Tibial artery (tissue), 4 donors: ENCODE measurements around the gene RNF145.

Source experiments
- DNase-seq, 2 donors: peaks; one replicate each; pipeline ENCODE4 v3.0.0-alpha.2; 2019
- H3K27ac ChIP-seq, 2 donors: fragments of 200-600 bp; sonication (generic) in 1 of 2; 1 replicate in 1 of 2; 2 replicates in 1 of 2; pipeline ENCODE4 v1.5.1; 2018 to 2019; ENCODE audit warnings: mild to moderate bottlenecking in 1 of 2
- H3K27me3 ChIP-seq, 2 donors: fragments of 200-600 bp; sonication (generic) in 1 of 2; one replicate each; pipeline versions ENCODE4 v1.5.1 to v1.6.0; 2016 to 2019
- H3K36me3 ChIP-seq, 3 donors: fragments of 200-600 bp; sonication (generic) in 2 of 3; one replicate each; pipeline ENCODE4 v1.5.1; 2016 to 2019; ENCODE audit warnings: mild to moderate bottlenecking in 2 of 3
- H3K4me1 ChIP-seq, 4 donors: fragments of 200-600 bp; sonication (generic) in 2 of 4; 1 replicate in 3 of 4; 2 replicates in 1 of 4; pipeline ENCODE4 v1.5.1; 2016 to 2019
- H3K4me3 ChIP-seq, 2 donors: fragments of 200-600 bp; sonication (generic) in 1 of 2; 1 replicate in 1 of 2; 2 replicates in 1 of 2; pipeline ENCODE4 v1.5.1; 2018 to 2019; ENCODE audit warnings: mild to moderate bottlenecking in 2 of 2
- H3K9me3 ChIP-seq, 3 donors: fragments of 200-600 bp; sonication (generic) in 1 of 3; one replicate each; pipeline ENCODE4 v1.5.1; 2016 to 2019
- intact Hi-C: fragments of 100-400 bp; cut with DNase I; formaldehyde crosslinking; loops from one replicate; pipeline ENCODE4 v1.15.0; 2023; ENCODE audit warnings: low total_unique reads
- TF ChIP-seq, protein P1 (sequence below), 2 experiments: fragments of 200-600 bp in 1 of 2; fragments of 450-650 bp in 1 of 2; IDR thresholded peaks; one replicate each; pipeline ENCODE4 v1.5.1; 2017 to 2019; ENCODE audit warnings: antibody characterized with exemption in 2 of 2, mild to moderate bottlenecking in 1 of 2, moderate library complexity in 1 of 2

The RNF145 gene

DNA sequence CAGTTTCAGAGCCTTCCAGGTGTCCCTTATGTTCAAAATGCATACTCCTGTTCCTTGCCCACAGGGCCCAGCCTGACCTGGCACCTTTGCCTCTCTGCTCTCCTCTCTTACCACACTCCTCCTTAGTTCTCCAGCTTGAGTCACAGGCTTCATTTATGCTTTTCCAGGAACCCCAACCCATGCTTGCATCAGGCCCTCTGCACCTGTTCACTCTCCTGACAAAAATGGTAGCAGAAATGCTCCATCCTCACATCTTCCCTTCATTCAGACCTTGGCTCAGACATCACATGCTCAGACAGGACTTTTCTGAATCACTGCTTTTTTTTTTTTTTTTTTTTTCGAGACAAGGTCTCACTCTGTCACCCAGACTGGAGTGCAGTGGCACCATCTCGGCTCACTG is 15.1 kb upstream of the RNF145 start:
- Histone ChIP-seq H3K27me3 (no peaks in the 10 kb centered on the region), H3K9me3 (no peaks in the 10 kb centered on the region), H3K36me3 (no peaks in the 10 kb centered on the region), H3K4me1 (no peaks in the 10 kb centered on the region), H3K4me3 (no peak overlapping the region), H3K27ac (no peak overlapping the region)
- TF ChIP-seq, protein P1, sequence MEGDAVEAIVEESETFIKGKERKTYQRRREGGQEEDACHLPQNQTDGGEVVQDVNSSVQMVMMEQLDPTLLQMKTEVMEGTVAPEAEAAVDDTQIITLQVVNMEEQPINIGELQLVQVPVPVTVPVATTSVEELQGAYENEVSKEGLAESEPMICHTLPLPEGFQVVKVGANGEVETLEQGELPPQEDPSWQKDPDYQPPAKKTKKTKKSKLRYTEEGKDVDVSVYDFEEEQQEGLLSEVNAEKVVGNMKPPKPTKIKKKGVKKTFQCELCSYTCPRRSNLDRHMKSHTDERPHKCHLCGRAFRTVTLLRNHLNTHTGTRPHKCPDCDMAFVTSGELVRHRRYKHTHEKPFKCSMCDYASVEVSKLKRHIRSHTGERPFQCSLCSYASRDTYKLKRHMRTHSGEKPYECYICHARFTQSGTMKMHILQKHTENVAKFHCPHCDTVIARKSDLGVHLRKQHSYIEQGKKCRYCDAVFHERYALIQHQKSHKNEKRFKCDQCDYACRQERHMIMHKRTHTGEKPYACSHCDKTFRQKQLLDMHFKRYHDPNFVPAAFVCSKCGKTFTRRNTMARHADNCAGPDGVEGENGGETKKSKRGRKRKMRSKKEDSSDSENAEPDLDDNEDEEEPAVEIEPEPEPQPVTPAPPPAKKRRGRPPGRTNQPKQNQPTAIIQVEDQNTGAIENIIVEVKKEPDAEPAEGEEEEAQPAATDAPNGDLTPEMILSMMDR (IDR thresholded peaks at IDR 0.05) = no peak
- no peak for DNase-seq
- intact Hi-C loops = no loop called here

GRCh38 chr5:159223469-159223868 is 14.1 kb upstream of the RNF145 start:
- H3K27me3 ChIP-seq = no peaks in the 10 kb centered on the region
- DNase-seq = no peak
- intact Hi-C loops = no loop called here
- H3K4me3 ChIP-seq = no peak overlapping the region
- H3K4me1 ChIP-seq = no peaks in the 10 kb centered on the region
- TF ChIP-seq, protein P1 (IDR thresholded peaks at IDR 0.05) = no peak
- H3K36me3 ChIP-seq = no peaks in the 10 kb centered on the region
- no peaks in the 10 kb centered on the region for H3K9me3 ChIP-seq
- no peak overlapping the region for H3K27ac ChIP-seq

GRCh38 chr5:159220206-159220605 is 10.9 kb upstream of the RNF145 start:
- no peak for DNase-seq
- Histone ChIP-seq H3K27me3 (no peaks in the 10 kb centered on the region), H3K36me3 (no peaks in the 10 kb centered on the region), H3K4me1 (no peaks in the 10 kb centered on the region), H3K4me3 (no peak overlapping the region), H3K9me3 (no peaks in the 10 kb centered on the region), H3K27ac (no peak overlapping the region)
- TF ChIP-seq, protein P1 (IDR thresholded peaks at IDR 0.05) = no peak
- intact Hi-C loops = no loop called here

DNA sequence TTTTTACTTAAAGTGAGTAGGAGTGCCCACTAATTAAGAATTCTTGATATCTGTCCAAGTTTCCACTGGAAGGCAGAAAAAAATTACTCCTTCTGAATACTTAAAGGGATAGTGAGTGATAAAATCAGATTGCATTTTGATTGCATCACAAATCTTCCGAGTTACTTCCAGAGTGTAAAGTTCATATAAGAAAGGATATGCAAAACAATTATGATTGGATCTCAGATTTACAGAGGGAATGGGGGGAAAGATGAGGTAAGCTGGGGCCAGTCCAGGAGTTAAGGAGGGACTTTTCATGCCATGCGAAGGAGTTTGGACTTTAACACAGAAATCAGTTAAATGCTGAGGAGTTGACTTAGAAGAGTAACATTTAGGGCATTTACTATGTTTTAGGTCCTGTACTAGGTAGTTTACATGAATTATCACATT is 9.3 kb upstream of the RNF145 start:
- TF ChIP-seq, protein P1 (IDR thresholded peaks at IDR 0.05) = no peak
- no peak overlapping the region for H3K27ac ChIP-seq
- no peak for DNase-seq
- H3K4me3 ChIP-seq = no peak overlapping the region
- H3K36me3 ChIP-seq = no peaks in the 10 kb centered on the region
- no peaks in the 10 kb centered on the region for H3K9me3 ChIP-seq
- intact Hi-C loops = no loop called here
- H3K4me1 ChIP-seq = no peaks in the 10 kb centered on the region
- H3K27me3 ChIP-seq = no peaks in the 10 kb centered on the region

DNA sequence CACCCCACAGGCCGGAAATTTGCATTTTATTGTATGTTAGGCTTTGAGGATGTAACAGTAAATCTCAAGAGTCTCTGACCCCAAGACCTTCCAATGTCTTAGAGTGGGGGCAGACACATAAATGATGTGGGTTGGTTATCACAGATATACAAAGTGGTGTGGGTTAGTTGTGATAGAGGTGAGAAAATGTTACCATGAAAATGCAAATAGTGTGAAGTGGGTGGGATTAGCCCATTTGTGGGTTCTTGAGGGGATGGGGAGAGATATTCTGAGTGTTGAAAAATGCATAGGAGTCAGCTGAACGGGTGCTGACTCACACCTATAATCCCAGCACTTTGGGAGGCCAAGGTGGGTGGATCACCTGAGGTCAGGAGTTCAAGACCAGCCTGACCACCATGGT is 7.9 kb upstream of the RNF145 start:
- Histone ChIP-seq H3K36me3 (no peaks in the 10 kb centered on the region), H3K9me3 (no peaks in the 10 kb centered on the region), H3K4me3 (no peak overlapping the region), H3K4me1 (no peaks in the 10 kb centered on the region), H3K27me3 (no peaks in the 10 kb centered on the region), H3K27ac (no peak overlapping the region)
- intact Hi-C loops = no loop called here
- TF ChIP-seq, protein P1 (IDR thresholded peaks at IDR 0.05) = no peak
- no peak for DNase-seq

- no peak overlapping the region for H3K4me3 ChIP-seq
- H3K27ac ChIP-seq = no peak overlapping the region
- no peaks in the 10 kb centered on the region for H3K4me1 ChIP-seq
- no peaks in the 10 kb centered on the region for H3K27me3 ChIP-seq
- H3K9me3 ChIP-seq = no peaks in the 10 kb centered on the region
- DNase-seq = no peak
- H3K36me3 ChIP-seq = no peaks in the 10 kb centered on the region
- TF ChIP-seq, protein P1 (IDR thresholded peaks at IDR 0.05) = no peak
- intact Hi-C loops = no loop called here
Measured at GRCh38 chr5:159216454-159216853, 7.1 kb upstream of the RNF145 start.
